AG04450 (cell line): ENCODE data around the gene MYL12A. TPM values are rescaled to one million over a fixed set of nuclear protein-coding genes. Genes with fewer than 3 reads are reported as not detected.

Experiments
- CTCF ChIA-PET: fragments of 300-600, 350-600 bp; formaldehyde crosslinking; extraction: SDS; loops from one replicate; lab custom pipeline; 2022; ENCODE audit warnings: antibody characterized with exemption, inconsistent platforms; lab: Charles Lee
- POLR2A ChIA-PET: fragments of 350-600 bp; formaldehyde crosslinking; extraction: SDS; loops from one replicate; lab custom pipeline; 2021; ENCODE audit warnings: antibody characterized with exemption, inconsistent platforms; lab: Yijun Ruan, JAX
- DNase-seq: peaks from one replicate; pipeline ENCODE4 v3.0.0-alpha.2; 2011; ENCODE audit warnings: low read depth, low spot score
- H3K27ac ChIP-seq: one replicate; pipeline ENCODE4 v1.5.1; 2012; ENCODE audit warnings: low read depth, low read length, control low read depth
- H3K27me3 ChIP-seq: one replicate; pipeline ENCODE4 v1.6.0; 2012; ENCODE audit warnings: low read length; ENCODE audit not compliant: control insufficient read depth, insufficient read depth
- H3K4me3 ChIP-seq: 2 replicates; pipeline ENCODE4 v1.5.1; 2011; ENCODE audit warnings: mild to moderate bottlenecking, low read depth, low read length, control low read depth
- H3K9me3 ChIP-seq: 2 replicates; pipeline ENCODE4 v1.5.1; 2012; ENCODE audit warnings: low read length; ENCODE audit not compliant: control insufficient read depth, insufficient read depth
- polyA plus RNA-seq: library from polyadenylated mRNA; depleted of rRNA; stranded (reverse); fragments of >200 nt; gene quantifications from 2 replicates; pipeline ENCODE4 v1.2.3, GENCODE V29; 2011
- TF ChIP-seq, protein P1 (sequence below): IDR thresholded peaks from 2 replicates; pipeline ENCODE4 v1.5.1; 2011; ENCODE audit warnings: low read depth, low read length, control low read depth, inconsistent platforms

The MYL12A gene
- polyA plus RNA-seq, 1 experiment = 751 TPM

DNA sequence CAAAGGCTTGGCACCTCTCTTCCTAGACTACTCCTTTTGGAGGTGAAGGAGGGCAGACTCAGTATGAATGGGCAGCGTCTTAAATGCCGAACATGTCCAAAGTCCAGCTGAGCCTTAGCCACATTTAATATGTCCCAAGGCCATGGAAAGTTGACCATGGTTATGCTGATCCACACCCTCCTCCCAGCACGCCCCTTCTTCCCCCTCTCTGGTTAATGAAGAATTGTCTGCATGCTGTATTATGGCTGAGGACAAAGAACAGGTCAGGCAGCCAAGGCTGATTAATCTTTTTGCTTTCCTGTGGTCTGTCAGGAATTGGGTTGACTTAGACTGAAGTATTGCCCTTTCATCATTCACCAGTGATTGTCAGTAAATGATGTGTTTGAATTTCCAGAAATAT lies 22.0 kb upstream of the MYL12A start:
- Histone ChIP-seq H3K27me3 (peaks cover 11% of the 10 kb centered on the region), H3K27ac (no peak overlapping the region), H3K4me3 (no peak overlapping the region), H3K9me3 (no peaks in the 10 kb centered on the region)
- TF ChIP-seq, protein P1, sequence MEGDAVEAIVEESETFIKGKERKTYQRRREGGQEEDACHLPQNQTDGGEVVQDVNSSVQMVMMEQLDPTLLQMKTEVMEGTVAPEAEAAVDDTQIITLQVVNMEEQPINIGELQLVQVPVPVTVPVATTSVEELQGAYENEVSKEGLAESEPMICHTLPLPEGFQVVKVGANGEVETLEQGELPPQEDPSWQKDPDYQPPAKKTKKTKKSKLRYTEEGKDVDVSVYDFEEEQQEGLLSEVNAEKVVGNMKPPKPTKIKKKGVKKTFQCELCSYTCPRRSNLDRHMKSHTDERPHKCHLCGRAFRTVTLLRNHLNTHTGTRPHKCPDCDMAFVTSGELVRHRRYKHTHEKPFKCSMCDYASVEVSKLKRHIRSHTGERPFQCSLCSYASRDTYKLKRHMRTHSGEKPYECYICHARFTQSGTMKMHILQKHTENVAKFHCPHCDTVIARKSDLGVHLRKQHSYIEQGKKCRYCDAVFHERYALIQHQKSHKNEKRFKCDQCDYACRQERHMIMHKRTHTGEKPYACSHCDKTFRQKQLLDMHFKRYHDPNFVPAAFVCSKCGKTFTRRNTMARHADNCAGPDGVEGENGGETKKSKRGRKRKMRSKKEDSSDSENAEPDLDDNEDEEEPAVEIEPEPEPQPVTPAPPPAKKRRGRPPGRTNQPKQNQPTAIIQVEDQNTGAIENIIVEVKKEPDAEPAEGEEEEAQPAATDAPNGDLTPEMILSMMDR = no peak
- no peak for DNase-seq
- ChIA-PET POLR2A (no interaction called here), CTCF (no interaction called here)

DNA sequence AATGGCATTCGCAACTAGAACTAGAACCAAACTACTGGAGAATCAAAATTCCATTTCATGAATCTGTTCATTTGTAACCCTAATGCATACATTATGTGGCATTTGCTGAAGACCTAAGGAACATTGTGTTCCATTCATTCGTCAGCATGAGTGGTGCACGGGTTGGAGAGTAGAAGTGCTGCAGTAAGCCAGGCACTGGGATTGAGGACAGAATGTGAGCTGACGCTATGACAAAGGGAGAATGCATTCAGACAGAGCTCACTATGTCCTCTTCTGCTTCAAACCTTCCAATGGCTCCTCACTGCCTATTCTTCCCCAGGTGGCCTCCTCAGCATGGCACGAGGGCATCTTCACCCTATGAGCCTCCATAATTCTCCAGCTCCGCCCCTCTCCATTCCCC lies 21.6 kb upstream of the MYL12A start:
- Histone ChIP-seq H3K27ac (no peak overlapping the region), H3K27me3 (peaks cover 11% of the 10 kb centered on the region), H3K9me3 (no peaks in the 10 kb centered on the region), H3K4me3 (no peak overlapping the region)
- DNase-seq = no peak
- POLR2A ChIA-PET = no interaction called here
- CTCF ChIA-PET = no interaction called here
- TF ChIP-seq, protein P1 = no peak

DNA sequence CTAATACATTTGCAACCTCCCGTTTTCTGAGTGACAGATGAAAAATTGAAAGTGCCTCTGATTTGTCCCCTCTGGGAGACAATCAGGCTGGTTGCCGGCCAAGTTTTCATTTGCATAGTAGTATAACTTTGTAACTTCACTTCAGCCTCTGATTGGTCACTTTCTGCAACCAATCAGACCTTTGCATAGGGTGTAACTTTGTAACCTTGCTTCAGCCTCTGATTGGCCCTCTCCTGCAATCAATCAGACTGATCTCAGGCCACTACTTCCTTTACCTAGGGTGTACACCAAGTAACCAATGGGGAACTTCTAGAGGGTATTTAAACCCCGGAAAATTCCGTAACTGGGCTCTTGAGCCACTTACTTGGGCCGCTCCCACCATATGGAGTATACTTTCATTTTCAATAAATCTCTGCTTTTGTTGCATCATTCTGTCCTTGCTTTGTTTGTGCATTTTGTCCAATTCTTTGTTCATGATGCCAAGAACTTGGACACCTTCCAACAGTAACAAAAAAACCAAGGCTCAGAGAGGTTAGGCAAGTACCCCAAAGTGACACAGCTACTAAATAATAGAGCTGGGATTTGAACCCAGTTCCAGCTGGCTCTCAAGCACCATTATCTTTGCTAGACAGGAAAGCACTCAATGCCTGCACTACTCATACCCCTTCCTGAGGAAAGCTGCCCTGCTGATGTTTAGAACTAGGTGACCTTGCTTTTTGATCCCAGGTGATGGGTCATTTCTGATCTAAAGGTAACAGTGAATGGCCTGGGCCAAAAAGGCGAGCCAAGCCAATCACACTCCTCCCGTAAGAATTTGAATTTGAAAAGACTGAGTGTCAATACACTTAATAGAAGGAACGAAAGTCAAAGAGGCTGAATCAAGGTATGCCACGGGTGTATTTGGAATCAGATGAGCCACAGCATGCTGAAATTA lies 16.9 kb upstream of the MYL12A start:
- H3K9me3 ChIP-seq = no peaks in the 10 kb centered on the region
- peaks cover 9% of the 10 kb centered on the region for H3K27me3 ChIP-seq
- H3K4me3 ChIP-seq = no peak overlapping the region
- H3K27ac ChIP-seq = no peak overlapping the region
- CTCF ChIA-PET = interaction anchor here (0.7 kb wide), 1 partner anchor 963 kb away, joined by 6 read pairs; no protein-coding TSS in a partner anchor
- POLR2A ChIA-PET = no interaction called here
- no peak for DNase-seq
- TF ChIP-seq, protein P1 = no peak

DNA sequence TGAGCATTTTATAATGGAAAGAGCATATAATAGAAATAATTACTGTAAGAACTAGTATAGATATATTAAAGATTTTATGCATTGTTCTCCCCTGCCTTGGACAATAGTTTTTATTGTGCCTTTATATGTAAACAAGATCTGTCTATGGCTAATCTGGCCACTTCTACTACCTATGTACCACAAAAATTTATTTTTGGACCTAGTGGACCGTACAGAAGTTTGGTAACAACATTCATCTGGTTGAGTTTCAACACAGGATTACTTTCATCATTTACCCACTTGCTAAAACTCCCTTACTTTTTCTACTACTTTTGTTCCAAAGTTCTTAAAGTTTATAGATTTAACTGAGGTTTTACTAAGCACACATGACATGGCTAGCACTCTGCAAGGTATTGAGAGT lies 14.6 kb upstream of the MYL12A start:
- ChIA-PET POLR2A (no interaction called here), CTCF (interaction anchor here (1.1 kb wide), 1 partner anchor 81 kb away, joined by 3 read pairs; no protein-coding TSS in a partner anchor)
- Histone ChIP-seq H3K27me3 (peaks cover 4% of the 10 kb centered on the region), H3K4me3 (no peak overlapping the region), H3K9me3 (no peaks in the 10 kb centered on the region), H3K27ac (no peak overlapping the region)
- DNase-seq = no peak
- TF ChIP-seq, protein P1 = no peak
